CD4-positive, alpha-beta T cell treated with Interleukin-1 beta for 1 hour (primary cell): Measurements from ENCODE around the gene MYLK3.

Source experiments
- DNase-seq, 2 donors: peaks; one replicate each; pipeline ENCODE4 v3.0.0-alpha.2; 2020 to 2022

MYLK3 gene

DNA sequence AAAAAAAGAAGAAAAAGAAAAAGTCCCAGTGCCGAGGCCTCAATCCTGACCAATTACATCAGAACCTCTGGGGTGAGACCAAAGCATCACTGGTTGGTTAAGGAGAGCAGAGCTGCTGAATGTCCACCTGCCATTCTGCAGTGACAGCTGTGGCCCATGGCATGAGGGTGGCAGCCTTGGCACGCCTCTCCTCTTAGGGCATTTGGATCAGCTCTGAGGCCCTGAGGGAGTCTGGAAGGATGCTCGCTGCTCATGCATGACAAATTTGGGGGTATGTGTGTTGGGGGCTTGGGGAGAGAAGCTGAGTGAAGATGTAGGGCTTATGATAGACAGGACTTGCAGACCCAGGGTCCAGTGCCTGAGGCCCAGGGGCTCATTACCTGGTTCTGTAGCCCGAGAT lies 26.3 kb downstream of the MYLK3 start:
- DNase-seq, result no peak

DNA sequence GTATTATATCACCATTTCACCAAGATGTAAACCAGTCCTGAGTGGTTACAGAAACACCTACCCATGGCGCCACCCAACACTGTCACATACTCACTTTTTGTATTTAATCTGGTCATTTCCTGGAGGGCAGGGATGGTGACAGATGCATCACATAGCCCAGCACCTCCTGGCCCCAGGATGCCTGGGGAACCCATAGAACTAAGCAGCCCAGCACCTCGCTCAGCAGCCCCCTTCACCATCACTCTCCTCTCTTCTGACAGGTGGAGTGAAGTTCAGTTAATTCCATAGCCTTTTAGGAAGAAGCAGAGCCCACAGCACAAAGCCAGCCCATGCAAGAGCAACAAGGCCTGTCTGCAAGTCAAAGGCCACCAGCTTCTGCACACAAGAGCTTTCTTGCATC lies 27.5 kb downstream of the MYLK3 start:
- no peak for DNase-seq

DNA sequence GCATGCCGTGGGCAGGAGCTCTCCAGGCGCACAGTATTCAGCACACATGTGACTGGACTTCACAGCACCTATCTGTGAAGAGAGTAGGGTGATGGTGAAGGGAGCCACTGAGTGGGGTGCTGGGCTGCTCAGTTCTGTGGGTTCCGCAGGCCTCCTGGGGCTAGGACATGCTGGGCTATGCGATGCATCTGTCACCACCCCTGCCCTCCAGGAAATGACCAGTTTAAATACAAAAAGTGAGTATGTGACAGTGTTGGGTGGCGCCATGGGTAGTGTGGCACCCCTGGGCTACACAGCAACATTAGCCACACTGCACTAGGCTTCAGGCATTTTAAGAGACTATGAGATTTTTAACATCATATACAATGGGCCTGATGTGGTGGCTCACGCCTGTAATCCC lies 28.6 kb downstream of the MYLK3 start:
- DNase-seq, result no peak

DNA sequence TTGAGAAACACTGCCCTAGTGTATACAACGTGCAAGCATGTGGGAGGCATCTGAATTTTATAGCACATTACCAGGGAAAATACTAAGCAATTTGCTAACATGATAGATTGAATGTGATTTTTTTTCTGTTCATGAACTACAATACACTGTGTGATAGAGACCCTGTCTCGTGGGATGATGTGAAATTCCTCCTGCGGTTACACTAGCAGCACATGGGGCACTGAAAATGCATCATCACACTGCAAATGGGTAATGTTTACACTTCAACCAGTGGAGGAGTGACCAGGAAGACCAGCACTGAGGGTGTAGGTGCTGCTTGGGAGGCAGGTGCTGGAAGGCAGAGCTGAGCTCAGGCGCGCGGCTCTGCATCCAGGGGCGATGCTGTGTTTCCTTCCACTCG lies 29.9 kb downstream of the MYLK3 start:
- DNase-seq, result no peak

DNA sequence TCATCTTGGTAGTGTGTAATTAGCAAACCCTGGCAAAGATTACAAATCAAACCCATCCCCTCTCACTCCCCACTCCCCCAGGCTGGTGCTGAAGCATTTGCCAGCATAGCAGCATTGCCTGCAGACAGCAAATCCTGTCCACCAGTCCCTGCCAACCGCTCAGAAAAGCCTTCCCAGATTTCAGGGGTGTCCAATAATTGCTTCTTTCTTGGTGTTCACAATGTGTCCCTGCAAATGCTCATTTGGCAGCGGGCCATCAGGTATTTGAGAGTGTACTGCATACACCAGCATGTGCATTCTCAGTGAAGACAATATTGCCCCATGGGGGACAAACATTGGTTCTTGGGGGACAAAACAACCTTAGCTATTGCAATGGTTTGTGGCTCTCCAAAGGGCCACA lies 30.5 kb downstream of the MYLK3 start:
- no peak for DNase-seq

DNA sequence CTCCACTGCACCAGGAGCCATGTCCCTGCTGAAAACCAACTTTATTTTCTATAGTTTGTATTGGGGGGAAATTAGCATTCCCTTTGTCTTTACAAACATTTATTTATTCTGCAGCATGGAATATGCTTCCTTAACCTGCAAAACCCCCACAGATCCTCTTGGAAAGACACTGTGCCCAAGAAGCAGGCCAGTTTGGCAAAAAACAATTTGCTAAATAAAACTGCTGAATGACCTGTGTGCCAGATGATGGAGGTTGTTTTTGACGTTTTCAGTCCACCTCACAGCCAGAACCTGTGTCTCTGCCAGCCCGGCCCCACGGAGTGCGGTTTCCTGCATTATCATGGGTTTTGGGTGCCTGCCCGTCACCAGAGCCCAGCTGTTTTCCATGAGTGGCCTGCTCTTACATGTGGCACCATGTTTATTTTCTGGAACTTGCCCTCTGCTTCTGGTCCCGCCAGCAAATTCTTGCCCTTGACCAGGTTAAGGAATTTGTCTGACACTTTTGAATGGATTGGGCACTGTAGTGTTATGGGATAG lies 32.3 kb downstream of the MYLK3 start:
- no peak for DNase-seq

DNA sequence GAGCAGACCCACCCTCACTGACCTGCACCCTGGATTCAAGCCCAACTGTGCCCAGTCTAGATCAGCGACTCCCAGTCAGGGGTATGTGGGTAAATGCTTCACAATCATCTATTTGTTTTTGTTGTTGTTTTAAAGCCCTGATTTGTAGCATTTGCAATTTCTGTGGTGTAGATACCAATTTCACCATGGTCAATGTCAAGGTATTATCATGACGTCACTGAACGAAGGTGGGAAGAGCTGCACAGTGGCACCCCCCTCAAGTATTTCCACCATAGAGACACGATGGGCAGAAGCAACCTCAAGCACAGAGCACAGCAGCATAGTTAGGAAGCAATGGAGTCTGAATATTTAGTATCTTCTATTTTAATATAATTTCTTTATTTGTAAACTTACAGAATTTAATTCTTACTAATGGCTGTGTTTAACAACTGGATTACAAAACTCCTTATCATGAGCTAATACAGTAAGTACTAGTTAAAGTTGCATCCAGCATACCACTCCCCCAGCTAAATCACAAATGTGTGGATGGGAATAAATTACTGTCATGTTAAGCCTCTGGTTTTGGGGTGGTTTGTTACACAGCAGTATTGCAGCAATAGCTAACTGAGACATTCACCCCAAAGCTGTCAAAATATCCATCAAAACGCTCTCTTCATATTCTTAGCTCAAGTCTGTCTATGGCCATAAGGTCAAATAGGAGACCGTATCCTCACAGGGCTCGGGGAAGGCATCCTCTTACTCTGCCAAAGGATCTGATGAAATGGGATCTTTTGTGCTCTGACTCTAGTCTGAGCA lies 33.1 kb downstream of the MYLK3 start:
- DNase-seq, result no peak

DNA sequence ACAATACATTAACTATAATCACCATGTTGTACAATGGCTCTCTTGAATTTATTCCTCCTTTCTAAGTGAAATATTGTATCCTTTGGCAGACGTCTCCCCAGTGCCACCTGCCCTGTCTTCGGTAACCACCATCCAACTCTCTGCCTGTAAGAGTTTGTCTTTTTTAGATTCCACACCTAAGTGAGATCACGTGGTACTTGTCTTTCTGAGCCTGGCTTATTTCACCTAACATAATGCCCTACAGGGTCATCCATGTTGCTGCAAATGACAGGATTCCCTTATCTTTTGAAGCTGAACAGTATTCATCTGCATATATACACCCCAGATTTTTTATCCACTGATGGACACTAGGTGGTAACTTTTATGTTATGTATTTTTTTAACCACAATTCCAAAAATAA lies 34.5 kb downstream of the MYLK3 start:
- no peak for DNase-seq

DNA sequence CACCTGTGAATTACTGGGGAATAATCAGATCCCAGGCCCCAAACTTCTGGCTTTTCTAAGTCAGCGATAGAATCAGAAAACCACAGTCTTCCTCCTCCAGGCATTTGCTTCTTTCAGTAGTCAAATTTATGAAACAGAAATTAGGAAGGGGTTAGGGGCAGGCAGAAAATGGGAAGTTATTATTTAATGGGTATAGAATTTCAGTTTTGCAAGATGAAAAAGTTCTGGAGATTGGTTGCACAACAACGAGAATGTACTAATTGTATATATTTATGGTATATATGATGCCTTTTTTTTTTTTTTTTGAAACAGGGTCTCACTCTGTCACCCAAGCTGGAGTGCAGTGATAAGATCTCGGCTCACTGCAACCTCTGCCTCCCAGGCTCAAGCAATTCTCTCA lies 35.2 kb downstream of the MYLK3 start:
- DNase-seq, result no peak

DNA sequence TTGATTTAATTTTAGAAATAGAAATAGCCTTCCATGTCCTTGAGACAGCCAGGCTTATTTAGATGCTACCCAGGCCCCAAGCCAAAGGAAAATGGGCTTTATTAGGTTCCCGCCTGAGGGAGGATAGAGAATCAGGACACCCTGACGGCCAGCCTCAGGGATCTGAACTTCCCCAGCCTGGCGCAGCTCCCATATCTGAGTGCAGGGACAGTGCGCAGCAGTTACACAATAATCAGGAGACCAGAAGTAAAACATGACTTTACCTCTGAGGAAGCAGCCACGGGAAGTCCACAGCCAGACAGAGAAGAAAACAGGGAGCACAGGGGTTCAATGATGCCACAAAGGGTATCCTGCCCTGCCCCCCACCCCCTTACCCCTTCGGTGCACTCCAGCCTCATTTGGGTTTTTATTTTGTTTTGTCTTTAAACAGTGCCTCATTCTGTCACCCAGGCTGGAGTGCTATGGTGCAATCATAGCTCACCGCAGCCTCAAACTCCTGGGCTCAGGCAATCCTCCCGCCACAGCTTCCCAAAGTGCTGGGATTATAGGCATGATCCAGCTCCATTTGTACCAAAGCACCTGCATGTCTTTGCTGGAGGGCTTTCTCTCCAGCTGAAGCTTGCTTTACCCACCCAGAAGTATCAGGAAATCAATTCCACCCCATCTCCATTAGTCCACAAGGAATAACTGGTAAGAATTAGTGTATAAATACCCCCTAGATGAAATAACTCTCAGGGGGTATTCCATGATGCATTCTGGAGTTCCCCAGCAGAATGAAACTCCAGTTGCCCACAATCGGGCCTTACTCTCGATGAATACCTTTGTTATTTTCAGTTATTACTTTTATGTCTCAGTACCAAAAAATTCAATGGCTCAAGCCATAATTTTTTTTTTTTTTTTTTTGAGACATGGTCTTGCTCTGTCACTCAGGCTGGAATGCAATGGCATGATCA lies 36.8 kb downstream of the MYLK3 start:
- DNase-seq, result no peak

DNA sequence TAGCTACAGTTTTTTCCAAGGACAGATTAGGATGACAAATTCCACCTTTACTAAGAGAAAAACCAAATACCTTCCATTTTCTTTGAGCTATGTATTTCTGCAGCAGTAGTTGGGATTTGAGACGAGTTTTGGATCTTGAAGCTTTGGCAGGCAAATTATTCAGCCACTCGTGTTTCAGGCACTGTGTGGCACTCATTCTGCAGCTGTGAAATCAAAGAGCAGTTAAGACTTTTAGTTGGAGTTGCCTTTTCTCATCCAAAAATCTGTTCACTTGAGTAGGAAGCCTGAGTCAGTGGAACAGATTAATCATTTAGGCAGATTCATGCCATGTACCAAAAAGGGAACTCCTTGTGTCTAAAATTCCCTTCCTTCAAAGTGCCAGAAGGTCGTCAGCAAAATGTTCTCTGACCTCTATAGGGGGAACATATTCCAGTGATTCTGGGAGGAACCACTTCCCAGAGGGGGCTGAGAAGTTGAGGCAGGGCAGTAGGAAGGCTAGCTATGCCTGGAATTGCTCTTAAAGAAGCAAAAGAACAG lies 38.6 kb downstream of the MYLK3 start:
- DNase-seq, result no peak

DNA sequence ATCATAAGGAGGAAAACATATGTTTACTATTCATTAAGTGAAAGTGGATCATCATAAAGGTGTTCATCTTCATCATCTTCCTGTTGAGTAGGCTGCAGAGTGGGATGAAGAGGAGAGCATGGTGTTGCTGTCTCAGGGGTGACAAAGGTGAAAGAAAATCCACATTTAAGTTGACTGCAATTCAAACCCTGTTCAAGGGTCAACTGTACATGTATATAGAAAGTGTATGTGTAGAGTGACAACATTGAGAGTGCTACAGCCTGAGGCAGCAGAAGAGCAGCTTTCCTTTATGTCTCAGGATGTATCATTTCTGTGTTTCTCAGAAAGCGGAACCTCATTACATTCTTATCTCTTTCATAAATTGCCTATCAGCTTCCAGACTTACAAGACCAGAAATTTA lies 41.5 kb downstream of the MYLK3 start:
- no peak for DNase-seq

DNA sequence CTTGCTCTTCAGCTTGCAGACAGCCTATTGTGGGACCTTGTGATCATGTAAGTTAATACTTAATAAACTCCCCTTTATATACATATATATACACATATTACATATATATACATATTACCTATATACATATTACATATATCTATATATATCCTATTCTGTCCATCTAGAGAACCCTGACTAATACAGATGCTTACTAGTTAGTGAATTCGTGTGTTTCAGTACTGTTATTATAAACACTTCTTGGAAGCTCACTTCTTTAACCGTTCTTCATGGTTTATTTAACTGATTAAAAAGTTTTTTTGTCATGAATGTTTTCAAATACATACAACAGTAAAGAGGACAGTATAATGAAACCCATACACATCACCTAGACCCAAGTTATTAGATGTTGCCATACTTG lies 46.1 kb downstream of the MYLK3 start:
- DNase-seq, result no peak

DNA sequence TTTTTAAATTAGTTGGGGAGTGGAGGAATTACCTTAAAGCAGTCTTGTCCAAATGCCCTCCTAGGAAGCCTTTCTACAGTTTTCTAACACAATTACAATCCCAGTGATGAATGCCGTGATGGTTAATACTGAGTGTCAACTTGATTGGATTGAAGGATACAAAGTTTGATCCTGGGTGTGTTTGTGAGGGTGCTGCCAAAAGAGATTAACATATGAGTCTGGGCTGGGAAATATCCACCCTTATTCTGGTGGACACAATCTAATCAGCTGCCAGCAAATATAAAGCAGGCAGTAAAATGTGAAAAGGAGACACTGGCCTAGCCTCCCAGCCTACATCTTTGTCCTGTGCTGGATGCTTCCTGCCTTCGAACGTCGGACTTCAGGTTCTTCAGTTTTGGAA lies 46.5 kb downstream of the MYLK3 start:
- DNase-seq, result no peak

DNA sequence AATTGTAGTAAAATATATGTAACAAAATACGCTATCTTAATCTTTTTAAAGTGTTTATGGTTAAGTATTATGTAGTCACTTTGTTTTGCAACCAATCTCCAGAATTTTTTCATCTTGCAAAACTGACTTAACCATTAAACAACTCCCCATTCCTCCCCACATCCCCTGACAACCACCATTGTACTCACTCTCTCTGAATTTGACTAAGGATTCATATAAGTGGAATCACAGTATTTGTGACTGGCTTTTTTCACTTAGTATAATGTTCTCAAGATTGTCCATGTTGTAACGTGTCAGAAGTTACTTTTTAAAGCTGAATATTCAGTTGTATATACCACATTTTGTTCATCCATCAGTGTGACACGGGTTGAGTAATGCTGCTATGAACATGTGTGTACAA lies 48.1 kb downstream of the MYLK3 start:
- no peak for DNase-seq

DNA sequence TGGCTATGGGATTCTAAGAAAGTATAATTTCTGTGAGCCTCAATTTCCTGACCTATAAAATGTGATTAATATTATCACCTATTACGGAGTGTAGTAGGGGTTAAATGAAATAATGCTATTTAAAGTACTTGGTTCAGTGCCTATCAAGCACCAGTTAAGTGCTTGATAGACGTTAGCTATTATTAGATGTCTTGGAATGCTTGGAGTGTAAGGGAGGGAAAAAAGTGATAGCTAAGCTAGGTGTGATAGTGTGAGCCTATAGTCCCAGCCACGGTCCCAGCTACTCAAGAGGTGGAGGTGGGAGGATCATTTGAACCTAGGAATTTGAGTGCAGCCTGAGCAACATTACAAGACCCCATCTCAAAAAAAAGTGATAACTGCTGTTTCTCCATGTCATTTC lies 51.2 kb downstream of the MYLK3 start:
- no peak for DNase-seq

DNA sequence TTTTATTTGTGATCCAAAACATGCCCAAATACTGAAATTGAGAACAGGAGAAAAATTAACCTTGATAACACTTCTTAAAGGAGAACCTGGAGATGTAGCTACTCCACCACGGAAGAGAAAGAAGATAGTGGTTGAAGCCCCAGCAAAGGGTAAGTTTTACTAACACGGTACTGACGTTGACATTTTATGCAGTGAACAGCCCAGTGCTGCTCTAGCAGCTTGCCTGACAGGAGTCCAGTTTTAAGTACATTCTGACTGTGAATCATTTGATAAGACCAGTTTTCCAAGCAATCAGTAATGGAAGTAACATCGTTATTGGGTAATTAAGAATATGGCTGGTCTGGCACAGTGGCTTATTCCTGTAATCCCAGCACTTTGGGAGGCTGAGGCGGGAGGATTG lies 52.2 kb downstream of the MYLK3 start:
- no peak for DNase-seq

DNA sequence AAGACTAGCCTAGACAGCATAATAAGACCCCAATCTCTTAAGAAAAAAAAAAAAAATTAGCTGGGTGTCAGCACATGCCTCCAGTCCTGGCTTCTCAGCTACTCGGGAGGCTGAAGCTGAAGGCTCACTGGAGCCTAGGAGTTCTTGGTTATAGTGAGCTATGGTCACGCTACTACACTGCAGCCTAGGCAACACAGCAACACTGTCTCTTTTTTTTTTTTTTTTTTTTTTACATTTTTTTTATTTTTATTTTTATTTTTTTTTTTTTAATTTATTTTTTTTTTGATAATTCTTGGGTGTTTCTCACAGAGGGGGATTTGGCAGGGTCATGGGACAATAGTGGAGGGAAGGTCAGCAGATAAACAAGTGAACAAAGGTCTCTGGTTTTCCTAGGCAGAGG lies 54.5 kb downstream of the MYLK3 start:
- no peak for DNase-seq

DNA sequence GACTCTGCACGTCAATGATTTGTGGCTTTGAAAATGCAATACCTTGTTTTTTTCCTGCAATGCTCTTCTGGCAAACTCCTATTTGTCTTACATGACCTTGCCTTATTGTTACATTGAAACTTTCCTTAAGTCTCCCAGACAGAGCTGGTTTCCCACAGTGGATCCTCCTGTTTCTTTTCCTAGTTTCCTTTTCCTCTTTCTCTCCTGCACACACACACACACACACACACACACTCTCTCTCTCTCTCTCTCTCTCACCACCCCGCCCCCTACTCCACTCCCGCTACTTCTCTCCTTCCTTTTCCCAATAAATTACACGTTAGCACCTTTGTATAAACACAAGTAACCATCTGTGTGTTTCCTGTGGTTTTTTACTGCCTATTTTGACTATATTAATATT lies 56.4 kb downstream of the MYLK3 start:
- DNase-seq, result no peak

DNA sequence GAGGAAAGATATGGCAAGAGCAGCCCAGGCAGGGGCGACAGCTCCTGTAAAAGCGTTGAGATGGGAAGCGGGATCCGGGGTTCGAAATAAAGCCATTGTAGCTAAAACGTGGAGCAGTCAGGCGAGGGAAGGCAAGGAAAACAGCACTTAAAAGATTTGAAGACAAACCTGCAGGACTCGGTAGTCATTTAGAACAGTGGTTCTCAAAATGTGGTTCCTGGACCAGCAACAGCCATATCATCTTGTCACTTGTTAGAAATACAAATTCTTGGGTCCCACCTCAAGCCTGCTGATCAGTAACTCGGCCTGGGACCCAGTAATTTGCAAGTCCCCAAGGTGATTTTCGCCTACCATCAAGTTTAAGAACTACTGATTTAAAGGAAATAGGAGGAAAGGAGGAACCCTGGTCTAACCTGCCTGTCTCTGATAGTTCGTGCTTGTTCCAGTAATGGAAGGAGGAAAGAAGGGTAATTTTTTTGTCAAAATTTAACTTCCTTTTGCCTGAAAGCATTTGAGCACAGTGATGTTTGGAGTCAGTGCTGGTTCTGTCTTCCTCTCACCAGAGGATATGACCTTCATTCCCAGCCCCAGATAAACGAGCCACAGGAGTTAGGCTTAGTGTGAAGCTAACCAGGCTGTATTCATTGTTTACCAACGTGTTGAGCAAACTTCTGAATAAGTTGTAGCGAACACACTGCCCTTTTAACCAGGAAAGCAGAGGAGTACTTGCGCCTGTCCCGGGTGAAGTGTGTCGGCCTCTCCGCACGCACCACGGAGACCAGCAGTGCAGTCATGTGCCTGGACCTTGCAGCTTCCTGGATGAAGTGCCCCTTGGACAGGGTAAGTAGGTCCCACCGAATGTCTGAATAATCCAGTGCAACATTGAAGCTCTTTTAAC lies 57.6 kb downstream of the MYLK3 start:
- DNase-seq, result no peak

DNA sequence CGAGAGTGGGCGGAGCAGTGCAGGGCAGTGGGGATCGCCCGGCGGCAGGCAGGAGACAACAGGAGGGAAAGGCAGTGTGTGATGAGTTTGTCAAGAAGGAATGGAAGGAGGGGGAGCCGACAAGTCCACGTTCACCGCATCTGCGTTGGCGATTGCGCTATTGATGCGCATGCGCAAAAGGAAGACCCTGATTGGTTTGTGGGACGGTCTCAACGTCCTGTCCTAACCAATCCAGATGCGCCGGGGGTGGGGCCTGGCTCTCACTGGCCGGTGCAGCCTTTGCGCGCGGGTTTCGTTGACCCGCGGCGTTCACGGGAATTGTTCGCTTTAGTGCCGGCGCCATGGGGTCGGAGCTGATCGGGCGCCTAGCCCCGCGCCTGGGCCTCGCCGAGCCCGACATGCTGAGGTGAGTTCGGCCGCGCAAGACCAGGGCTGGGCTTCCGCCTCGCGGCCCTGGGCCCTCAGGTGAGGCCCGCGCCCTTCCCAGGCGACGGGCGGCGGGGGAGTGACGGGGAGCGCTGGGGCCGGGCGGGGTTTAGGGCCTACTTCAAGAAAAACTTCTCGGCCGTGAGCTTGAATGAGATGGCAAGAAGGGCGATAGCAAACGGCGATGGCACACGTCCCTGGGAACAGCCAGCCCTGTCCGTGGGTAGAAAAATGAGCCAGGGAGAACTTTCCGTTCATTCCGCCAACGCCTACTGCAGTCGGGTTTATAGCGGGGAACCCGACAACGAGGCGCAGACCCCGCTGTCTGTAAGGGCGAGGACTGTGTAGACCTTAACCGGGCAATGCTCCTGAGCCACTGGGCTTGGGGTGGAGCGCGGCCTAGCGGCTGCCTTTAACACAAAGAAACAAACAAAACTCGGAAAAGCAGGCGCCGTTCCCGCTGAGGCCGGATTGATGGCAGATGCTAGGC lies 58.5 kb downstream of the MYLK3 start, which contains the start of gene ORC6:
ORC6 (plus strand) TSS at position 295 of the 916 bp plus-strand sequence; CDS start at position 342, 47 bp downstream.
- peak; percentile 95 to 96 for DNase-seq
